K562 (cell line): Measurements from ENCODE around the gene PUM1. TPM values are rescaled to one million over a fixed set of nuclear protein-coding genes. Genes with fewer than 3 reads are reported as not detected.

Experiments
- ARID4B ChIP-seq: sonication (generic); formaldehyde crosslinking; IDR thresholded peaks from 2 replicates; pipeline ENCODE4 v1.8.0; 2022; ENCODE audit warnings: mild to moderate bottlenecking, missing genetic modification reagents
- ASH1L ChIP-seq: fragments of 450-650 bp; IDR thresholded peaks from 2 replicates; pipeline ENCODE4 v1.6.1; 2018; ENCODE audit warnings: borderline replicate concordance, mild to moderate bottlenecking, low read depth; ENCODE audit not compliant: partially characterized antibody
- BCL6 ChIP-seq: fragments of 250-450 bp; sonication (Bioruptor Pico); IDR thresholded peaks from 2 replicates; pipeline ENCODE4 v1.4.0; 2020
- JUN ChIP-seq, 2 experiments: sonication (generic) in 1 of 2; formaldehyde crosslinking in 1 of 2; IDR thresholded peaks; 2 replicates each; pipeline versions ENCODE4 v1.6.1 to v1.8.0; 2012 to 2022; ENCODE audit warnings: borderline replicate concordance in 2 of 2, mild to moderate bottlenecking in 2 of 2, improper control_type of control experiment in 1 of 2, low read depth in 1 of 2, low read length in 1 of 2, missing genetic modification reagents in 1 of 2
- MTA3 ChIP-seq: fragments of 450-650 bp; formaldehyde crosslinking; IDR thresholded peaks from 2 replicates; pipeline ENCODE4 v1.6.1; 2017; ENCODE audit warnings: mild to moderate bottlenecking, borderline replicate concordance
- PHB ChIP-seq: fragments of 250-450 bp; sonication (Bioruptor Pico); IDR thresholded peaks from 2 replicates; pipeline ENCODE4 v1.5.0; 2021
- PHB2 ChIP-seq: fragments of 450-650 bp; IDR thresholded peaks from 2 replicates; pipeline ENCODE4 v1.6.1; 2017; ENCODE audit warnings: low read depth
- SP1 ChIP-seq: sonication (generic); formaldehyde crosslinking; IDR thresholded peaks from 2 replicates; pipeline ENCODE4 v1.8.1; 2022; ENCODE audit warnings: mild to moderate bottlenecking, missing genetic modification reagents
- VEZF1 ChIP-seq: fragments of 200-800 bp; sonication (Bioruptor generic); IDR thresholded peaks from 2 replicates; pipeline ENCODE4 v1.6.1; 2017; ENCODE audit warnings: missing genetic modification characterization, missing compliant biosample characterization
- ZBTB43 ChIP-seq: sonication (generic); formaldehyde crosslinking; IDR thresholded peaks from 2 replicates; pipeline ENCODE4 v1.8.0; 2023; ENCODE audit warnings: mild to moderate bottlenecking, missing genetic modification reagents
- ZBTB5 ChIP-seq: fragments of 450-650 bp; IDR thresholded peaks from 2 replicates; pipeline ENCODE4 v1.6.1; 2017; ENCODE audit warnings: antibody characterized with exemption
- ZNF184 ChIP-seq: sonication (generic); formaldehyde crosslinking; IDR thresholded peaks from 2 replicates; pipeline ENCODE4 v1.5.0; 2020; ENCODE audit warnings: missing genetic modification reagents
- ZNF282 ChIP-seq: sonication (generic); formaldehyde crosslinking; IDR thresholded peaks from 2 replicates; pipeline ENCODE4 v1.8.1; 2023; ENCODE audit warnings: missing genetic modification reagents
- ZNF324 ChIP-seq: fragments of 250-450 bp; sonication (Bioruptor Pico); IDR thresholded peaks from 2 replicates; pipeline ENCODE4 v1.4.0; 2020; ENCODE audit warnings: mild to moderate bottlenecking
- ZNF41 ChIP-seq: fragments of 250-450 bp; sonication (Bioruptor Pico); conservative IDR thresholded peaks from 2 replicates; pipeline ENCODE4 v1.4.0; 2020; ENCODE audit warnings: mild to moderate bottlenecking
- ZNF699 ChIP-seq: fragments of 250-450 bp; sonication (Bioruptor Pico); IDR thresholded peaks from 2 replicates; pipeline ENCODE4 v1.8.0; 2021; ENCODE audit warnings: mild to moderate bottlenecking, moderate library complexity; ENCODE audit not compliant: insufficient replicate concordance
- polyA plus RNA-seq, 8 experiments: library from polyadenylated mRNA; depleted of rRNA in 4 of 8; stranded (reverse) in 5 of 8; unstranded in 3 of 8; fragments of >200 nt; fragmentation: Nextera tagmentation in 2 of 8; fragmentation: Illumina TruSeq in 1 of 8; extraction: Ambion mirVana in 2 of 8; extraction: Trizol in 1 of 8; gene quantifications; 2 replicates each; pipeline versions ENCODE4 v1.2.1 to v1.2.3, GENCODE V29; 2011 to 2014; ENCODE audit warnings: inconsistent platforms in 1 of 8, missing spikeins in 1 of 8
- total RNA-seq, 7 experiments: library from RNA; depleted of rRNA in 6 of 7; stranded (reverse); fragments of >200 nt in 6 of 7; fragmentation: Illumina TruSeq in 2 of 7; extraction: Trizol in 2 of 7; gene quantifications; 2 replicates each; pipeline versions ENCODE4 v1.2.1 to v1.2.3, GENCODE V29; 2011 to 2021; ENCODE audit warnings: low replicate concordance in 1 of 7
- TF ChIP-seq, protein P1 (sequence below): fragments of 450-650 bp; IDR thresholded peaks from 2 replicates; pipeline ENCODE4 v1.6.1; 2016; ENCODE audit warnings: low read depth, mild to moderate bottlenecking, moderate library complexity

Gene PUM1
- total and polyA plus RNA-seq, 9 of the 15 experiments (the other 6 are each of a cell fraction or from before 2014, with no cell fraction given): 37.7 to 104 (median 55.7) TPM

DNA sequence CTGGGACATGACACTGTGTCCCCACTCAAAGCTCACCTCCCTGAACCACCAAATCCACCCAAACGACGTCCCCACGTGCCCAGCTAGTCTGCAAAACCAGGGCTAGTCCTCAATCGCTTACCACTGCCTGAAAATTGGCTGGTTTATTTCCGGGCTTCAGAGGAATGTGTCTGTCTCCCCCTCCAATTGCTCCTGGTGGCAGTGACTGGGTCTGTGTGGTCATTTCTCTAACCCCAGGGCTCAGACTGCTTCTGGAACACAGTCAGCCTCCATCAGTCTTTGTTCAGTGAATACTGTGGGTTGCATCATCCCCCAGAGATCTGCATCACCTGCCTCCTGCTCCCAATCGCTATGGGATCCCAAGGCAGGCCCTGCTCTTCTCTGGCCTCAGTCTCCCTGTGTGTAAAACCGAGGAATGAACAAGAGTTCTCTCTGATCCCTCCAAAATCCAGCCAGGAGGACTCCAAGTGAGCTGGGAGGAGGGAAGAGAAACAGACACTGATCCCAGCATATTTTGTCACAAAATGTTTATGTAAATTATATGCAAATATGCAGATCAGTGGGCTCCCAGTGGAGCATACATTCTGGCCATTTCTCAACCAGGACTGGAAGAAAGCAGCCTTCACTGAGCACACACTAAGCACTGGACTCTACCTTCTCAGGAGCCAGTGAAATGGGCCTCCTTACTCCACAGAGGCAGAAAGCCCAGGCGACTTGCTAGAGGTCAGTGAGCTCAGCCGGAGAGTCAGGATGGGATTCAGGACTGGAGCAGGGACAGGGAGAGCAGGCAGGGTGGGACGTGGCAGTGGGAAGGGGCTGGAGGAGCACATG is 177.8 kb downstream of the PUM1 start (continued):
- TF ChIP-seq ZBTB43 (CRISPR knock-in tag) (no peak), ZNF324 (CRISPR knock-in tag) (0 out of 2 replicates have a peak, but pooled peaks have one; percentile 3), ZNF699 (no peak), BCL6 (CRISPR knock-in tag) (no peak), JUN (IDR thresholded peaks at IDR 0.05; ENCODE audit: borderline replicate concordance, low read depth, low read length) (peak; percentile 85), JUN (CRISPR knock-in tag; IDR thresholded peaks at IDR 0.05; ENCODE audit: borderline replicate concordance) (no peak), ZNF282 (CRISPR knock-in tag) (no peak), MTA3 (no peak), ZBTB5 (no peak), ARID4B (CRISPR knock-in tag) (0 out of 2 replicates have a peak, but pooled peaks have one; percentile 3), PHB (CRISPR knock-in tag) (no peak), SP1 (no peak), ZNF184 (CRISPR knock-in tag) (no peak), VEZF1 (CRISPR knock-in tag) (0 out of 2 replicates have a peak, but pooled peaks have one; percentile 2), ZNF41 (no peak), PHB2 (no peak), ASH1L (no peak)
- TF ChIP-seq, protein P1, sequence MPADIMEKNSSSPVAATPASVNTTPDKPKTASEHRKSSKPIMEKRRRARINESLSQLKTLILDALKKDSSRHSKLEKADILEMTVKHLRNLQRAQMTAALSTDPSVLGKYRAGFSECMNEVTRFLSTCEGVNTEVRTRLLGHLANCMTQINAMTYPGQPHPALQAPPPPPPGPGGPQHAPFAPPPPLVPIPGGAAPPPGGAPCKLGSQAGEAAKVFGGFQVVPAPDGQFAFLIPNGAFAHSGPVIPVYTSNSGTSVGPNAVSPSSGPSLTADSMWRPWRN: no peak
